HG03135 (cell line): Measurements from ENCODE around the gene RITA1.
A peak's percentile ranks its signal among the peaks of the same experiment; 100 is the strongest.

ENCODE experiments used
- ATAC-seq: cut with Tn5 transposase; IDR thresholded peaks from one replicate; pipeline ENCODE4 v1.9.1; 2021; ENCODE audit warnings: mild to moderate bottlenecking, moderate library complexity; ENCODE audit not compliant: unreplicated experiment

RITA1 gene

DNA sequence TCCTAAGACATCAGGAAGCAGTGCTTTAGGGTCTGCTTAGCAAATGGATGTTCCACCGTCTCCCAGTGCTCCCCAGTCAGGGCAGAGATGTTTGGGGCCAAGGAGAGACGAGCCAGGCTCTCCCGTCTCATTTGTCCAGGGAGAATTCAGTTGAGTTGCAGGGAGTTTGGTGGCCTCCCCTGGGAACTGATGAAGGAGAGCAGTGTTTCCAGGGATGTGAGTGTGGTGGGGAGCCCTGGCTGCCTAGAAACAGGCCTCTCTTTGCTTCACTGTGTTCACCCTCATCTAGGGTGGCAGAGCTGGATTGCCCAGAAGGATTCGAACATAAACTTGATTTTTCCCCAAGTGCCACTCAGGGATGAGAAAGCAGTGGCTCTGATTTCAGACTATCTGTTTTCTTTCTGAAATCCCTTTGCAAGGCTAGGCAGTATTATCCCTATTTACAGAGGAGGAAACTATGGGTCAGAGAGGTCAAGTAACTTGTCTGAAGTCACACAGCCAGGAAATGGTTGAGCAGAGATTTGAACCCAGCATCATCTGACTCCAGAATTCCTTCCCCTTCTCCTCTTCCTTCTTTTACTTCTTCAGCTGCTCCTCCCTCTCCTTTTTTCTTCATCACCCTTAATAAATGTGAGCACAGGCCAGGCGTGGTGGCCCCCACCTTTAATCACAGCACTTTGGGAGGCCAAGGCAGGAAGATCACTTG is 42.3 kb downstream of the RITA1 start:
- ATAC-seq: no peak

- ATAC-seq: no peak
Observed at GRCh38 chr12:113228394-113229028, 43.0 kb downstream of the RITA1 start.

DNA sequence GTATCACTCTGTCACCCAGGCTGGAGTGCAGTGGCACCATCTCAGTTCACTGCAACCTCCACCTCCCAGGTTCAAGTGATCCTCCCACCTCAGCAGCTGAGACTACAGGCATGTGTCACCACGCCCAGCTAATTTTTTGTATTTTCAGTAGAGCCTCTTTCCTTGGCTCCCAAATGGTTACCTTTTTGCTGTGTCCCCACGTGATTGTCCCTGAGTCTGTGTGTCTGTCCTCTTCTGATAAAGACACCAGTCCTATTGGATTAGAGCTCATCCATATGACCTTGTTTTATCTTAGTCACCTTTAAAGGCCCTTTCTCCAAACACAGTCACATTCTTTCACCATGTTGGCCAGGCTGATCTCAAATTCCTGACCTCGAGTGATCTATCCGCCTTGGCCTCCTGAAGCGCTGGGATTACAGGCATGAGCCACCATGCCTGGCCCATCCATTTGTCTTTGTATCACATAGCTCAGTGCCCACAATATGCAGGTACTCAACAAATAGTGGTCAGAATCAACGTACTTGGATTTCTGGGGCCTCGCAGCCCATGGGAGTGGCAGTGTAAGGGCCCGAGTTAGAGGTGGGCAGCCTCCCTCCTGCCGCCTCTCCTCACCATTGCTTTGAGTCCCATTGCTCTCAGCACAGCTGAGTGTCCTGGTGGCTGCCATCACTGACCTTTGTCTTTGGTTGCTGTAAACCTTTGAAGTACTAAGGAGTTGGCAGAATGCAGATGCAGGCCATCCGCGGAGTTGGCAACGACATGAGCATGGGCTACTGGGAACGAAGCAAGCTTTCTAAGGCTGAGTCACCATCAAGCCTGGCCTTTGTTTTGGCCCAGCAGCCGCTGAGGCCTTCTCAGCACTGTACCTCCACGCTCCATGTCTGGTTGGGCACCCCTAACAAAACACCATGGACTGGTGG is 45.1 kb downstream of the RITA1 start:
- peak; percentile 3 for ATAC-seq

DNA sequence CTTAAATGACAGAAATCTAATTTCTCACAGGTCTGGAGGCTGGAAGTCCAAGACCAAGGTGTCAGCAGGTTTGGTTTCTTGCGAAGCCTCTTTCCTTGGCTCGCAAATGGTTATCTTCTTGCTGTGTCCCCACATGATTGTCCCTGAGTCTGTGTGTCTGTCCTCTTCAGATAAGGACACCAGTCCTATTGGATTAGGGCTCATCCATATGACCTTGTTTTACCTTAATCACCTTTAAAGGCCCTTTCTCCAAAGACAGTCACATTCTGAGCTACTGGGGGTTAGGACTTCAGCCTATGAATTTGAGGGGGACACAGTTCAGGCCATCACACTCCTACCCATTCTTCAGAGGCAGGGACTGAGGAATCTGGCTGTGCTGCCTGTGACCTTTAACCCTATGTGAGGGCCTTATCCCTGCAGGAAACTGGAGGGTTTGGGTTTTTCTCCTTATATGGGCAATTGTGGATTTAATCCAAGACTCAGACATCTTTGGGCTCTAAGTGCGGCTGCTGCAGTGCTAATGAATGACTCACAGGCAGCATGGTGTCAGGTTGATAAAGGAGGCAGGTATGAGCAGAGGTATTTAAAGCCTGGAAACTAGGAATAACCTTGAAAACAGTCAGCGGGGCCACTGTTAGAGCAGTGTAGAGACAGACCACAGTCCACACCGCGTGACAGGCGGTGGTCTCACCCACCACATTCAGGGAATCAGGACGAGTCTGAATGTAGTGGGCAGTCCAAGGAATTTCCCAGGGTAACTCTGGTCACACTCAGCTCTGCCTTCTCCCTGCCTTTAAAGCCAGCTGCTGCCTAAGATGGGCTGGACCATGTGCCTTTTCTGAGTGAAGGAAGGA is 45.9 kb downstream of the RITA1 start:
- no peak for ATAC-seq

DNA sequence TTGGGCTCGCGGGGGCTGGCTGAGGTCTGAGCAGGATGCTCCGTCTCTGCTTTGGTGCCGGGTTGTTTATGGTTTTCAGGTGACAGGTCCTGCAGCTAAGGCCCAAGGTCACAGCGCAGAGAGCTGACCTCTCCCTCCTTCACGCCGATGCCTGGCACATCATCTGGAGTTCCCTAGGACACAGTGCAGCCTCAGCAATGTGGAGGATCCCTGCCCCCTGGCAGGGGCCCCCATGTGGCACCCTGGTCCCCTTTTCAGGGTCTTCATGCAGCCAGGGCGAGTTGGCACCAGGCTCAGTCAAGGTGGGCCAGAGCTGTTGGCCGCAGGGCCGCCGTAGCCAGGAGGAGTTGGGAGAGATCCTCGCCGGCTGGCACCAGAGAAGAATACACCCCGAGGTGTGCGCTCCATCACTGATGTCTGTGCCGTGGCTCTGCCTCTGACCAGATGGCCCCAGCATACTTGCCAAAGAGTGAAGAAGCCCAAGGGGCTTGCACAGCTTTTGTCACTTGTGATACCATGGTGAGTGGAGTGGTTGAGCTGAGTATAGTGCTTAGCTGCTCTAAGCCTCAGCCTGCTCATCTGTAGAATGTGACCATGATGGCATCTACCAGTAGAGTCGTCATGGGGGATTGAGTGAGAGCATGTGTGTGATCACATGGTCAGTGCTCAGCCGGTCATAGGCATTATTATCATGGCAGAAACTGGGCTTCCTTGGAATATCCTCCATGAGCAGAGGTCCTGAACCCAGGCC is 46.7 kb downstream of the RITA1 start:
- no peak for ATAC-seq

GRCh38 chr12:113232840-113233585 is 47.5 kb downstream of the RITA1 start:
- ATAC-seq: peak; percentile 67

DNA sequence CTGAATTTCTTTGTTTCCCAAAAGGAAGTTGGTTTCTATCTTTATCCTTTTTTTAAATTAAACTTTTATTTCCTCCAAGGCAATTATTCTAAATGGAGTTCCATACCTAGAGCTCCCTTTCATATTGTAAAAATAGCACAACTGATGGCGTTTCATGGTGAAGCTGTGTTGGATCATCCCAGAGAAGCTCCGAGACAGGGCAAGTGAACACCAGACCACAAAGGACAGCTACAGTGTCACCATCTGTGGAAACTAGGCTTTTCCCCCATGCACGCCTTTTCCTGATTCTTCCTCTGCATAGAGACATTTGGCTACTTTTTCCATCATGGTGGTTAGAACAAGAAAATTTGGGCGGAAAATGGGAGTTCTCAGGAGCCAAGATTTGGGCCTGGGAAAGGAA is 48.4 kb downstream of the RITA1 start:
- no peak for ATAC-seq

GRCh38 chr12:113234483-113234882 is 49.0 kb downstream of the RITA1 start:
- ATAC-seq: no peak

- no peak for ATAC-seq
Observed at GRCh38 chr12:113235976-113236375, 50.5 kb downstream of the RITA1 start.

GRCh38 chr12:113236539-113237399 is 51.2 kb downstream of the RITA1 start:
- ATAC-seq: no peak

DNA sequence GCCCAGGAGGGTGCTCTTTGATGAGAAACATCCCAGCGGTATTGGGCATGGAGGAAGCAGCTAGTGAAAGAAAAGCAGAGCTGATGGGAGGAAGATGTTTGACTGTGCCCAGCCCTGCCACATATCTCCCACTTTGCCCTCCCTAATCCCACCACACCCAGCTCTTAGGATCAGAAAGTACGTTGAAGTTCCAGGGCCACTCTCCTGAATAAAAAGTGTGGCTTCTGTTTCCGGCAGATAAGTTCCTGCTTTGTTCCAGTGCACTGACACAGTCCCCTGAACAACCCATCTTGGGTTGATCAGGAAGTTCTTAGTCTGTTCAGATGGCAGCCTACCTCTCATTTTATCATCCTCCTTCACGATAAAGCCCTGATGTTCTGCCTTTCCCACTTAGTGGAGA is 52.2 kb downstream of the RITA1 start:
- no peak for ATAC-seq

DNA sequence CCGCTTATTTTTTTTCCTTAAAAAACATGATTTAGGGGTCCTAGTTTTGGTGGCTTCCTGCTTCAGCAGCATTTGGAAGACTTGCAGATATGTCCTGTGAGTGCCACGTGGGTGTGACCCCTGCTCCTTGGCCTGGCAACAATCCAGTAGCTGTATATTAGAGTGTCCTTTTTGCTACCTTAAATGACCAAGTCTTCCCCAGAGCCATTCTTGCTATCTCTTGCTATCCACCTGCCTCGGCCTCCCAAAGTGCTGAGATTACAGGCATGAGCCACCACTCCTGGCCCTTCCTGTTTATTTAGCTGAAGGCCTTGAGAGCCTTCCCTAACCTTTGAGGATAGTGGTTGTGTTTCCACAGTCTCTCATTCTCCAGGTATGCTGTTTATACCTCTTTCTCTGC is 52.8 kb downstream of the RITA1 start:
- ATAC-seq: no peak

- ATAC-seq: no peak
Observed at GRCh38 chr12:113239288-113239771, 53.8 kb downstream of the RITA1 start.

GRCh38 chr12:113239811-113240331 is 54.4 kb downstream of the RITA1 start:
- no peak for ATAC-seq

DNA sequence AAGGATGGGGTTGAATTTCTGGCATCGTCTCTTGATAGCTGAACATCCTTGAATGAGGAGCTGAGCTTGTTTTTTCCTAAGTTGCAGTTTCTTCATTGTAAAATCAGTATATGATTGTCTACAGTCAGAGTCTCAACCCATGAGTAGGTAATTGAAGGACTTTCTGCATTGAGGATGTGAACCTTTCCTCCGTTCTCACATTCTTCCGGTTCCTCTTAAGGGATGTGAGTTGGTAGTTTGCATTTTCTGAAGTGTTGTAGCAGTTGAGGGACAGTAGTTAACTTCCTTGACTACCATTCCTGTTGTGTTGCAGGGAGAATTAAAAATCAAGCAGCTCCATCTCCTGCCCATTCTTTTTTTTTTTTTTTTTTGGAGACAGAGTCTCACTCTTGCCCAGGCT is 54.9 kb downstream of the RITA1 start:
- peak; percentile 60 for ATAC-seq

DNA sequence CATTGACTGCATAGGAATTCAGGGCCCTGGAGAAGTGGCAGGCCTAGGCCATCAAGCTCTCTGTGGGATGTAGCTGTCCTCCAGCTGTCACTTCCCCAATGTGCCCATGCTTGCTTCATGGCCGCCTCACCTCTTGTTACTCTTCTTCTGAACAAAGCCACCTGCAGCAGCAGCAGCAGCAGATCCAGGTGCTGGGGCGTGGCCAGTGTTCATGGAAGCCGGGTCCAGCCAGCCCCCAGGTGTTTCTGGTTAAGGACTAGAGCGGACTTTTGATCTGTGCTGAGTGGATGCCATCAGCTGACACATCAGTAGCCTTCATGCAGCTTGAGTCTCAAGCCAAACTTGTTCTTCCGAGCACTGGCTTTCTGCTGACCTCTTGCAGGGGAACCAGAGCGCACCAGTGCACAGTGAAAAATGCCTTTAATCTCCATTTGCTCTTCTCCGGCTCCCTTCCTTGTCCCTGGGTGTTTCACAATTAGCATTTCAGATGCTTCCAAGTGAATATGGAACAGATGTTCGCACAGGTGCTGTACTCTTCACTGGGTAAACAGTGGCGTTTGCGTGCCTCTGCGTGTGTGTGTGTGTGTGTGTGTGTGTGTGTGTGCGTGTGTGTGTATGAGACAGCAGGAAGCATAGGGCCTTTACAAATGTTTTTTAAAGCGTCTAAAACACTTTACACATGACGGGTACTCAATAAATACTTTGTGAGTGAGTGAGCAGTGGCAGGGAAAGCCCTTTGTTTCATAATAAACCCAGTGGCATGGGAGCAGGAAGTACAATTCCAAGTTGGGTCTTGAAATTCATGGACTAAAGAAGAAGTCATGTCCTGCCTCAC is 55.9 kb downstream of the RITA1 start:
- no peak for ATAC-seq
